Measurements from ENCODE around the gene G3BP1.

DNA sequence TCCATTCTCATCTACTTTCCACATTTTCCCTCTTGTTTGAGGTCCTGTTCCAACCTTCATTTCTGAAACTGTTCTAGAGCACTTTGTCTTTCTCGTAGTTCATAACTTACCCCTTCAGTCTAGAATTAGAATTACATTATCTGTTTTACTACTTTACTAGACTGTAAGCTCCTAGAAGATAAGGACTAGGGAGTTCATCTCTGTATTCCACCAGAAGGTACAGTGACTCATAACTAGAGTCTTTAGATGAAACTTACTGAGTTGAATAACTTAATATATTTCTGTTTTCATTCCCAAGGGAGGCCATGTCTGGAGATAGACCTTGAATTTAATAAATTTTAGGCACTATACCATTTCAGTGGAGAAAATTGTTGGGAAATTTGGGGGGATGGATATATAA is 38.7 kb downstream of the G3BP1 start:
- TF ChIP-seq CTCF (IDR thresholded peaks at IDR 0.05), result no peak
- TF ChIP-seq EP300 (IDR thresholded peaks at IDR 0.05), result no peak
- TF ChIP-seq POLR2AphosphoS5 (IDR thresholded peaks at IDR 0.05), result no peak
- TF ChIP-seq POLR2A (IDR thresholded peaks at IDR 0.05), result no peak
